Measurements from ENCODE around the gene FYB2.

FYB2 gene

GRCh38 chr1:56688522-56689026 is 130.6 kb downstream of the FYB2 start:
- TF ChIP-seq, protein P1, sequence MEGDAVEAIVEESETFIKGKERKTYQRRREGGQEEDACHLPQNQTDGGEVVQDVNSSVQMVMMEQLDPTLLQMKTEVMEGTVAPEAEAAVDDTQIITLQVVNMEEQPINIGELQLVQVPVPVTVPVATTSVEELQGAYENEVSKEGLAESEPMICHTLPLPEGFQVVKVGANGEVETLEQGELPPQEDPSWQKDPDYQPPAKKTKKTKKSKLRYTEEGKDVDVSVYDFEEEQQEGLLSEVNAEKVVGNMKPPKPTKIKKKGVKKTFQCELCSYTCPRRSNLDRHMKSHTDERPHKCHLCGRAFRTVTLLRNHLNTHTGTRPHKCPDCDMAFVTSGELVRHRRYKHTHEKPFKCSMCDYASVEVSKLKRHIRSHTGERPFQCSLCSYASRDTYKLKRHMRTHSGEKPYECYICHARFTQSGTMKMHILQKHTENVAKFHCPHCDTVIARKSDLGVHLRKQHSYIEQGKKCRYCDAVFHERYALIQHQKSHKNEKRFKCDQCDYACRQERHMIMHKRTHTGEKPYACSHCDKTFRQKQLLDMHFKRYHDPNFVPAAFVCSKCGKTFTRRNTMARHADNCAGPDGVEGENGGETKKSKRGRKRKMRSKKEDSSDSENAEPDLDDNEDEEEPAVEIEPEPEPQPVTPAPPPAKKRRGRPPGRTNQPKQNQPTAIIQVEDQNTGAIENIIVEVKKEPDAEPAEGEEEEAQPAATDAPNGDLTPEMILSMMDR (IDR thresholded peaks at IDR 0.05; ENCODE audit: low read depth, low read length, missing control alignments) = no peak
- no peak for DNase-seq (ENCODE audit: low read depth)
- no peak overlapping the region for H3K4me3 ChIP-seq (ENCODE audit: low read depth, low read length)

DNA sequence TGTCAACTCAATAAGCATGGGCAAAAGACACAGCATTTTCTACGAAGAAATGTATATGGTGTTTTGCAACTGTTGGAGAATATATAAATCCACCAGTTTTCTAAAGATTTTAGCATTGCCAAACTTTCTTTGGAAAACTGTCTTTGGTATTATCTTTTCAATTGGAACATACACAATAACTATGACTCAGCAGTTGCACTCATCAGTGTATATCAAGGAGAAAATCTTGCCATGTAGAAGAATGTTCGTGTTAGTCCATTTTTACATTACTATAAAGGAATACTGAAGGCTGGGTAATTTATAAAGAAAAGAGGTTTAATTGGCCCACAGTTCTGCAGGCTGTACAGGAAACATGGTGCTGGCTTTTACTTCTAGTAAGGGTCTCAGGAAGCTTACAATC is 133.0 kb downstream of the FYB2 start:
- no peak for DNase-seq (ENCODE audit: low read depth)
- no peak overlapping the region for H3K4me3 ChIP-seq (ENCODE audit: low read depth, low read length)
- TF ChIP-seq, protein P1 (IDR thresholded peaks at IDR 0.05; ENCODE audit: low read depth, low read length, missing control alignments) = no peak

DNA sequence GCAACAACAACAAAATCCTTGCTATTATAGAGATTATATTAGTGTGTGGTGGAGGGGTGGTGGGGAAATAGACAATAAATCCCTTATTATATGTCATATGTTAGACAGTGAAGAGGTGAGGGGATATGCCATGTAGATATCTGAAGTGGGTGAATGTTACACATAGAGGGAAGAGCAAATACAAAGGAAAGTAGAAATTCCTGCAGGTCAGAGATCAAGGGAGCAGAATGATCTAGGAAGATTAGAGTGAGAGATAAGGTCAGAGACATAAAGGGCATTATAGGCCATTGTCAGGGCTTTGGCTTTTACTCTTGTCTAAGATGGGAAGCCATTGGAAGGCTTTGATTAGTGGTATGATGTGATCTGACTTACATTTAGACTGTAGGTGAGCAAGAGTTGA is 135.6 kb downstream of the FYB2 start:
- TF ChIP-seq, protein P1 (IDR thresholded peaks at IDR 0.05; ENCODE audit: low read depth, low read length, missing control alignments) = no peak
- no peak for DNase-seq (ENCODE audit: low read depth)
- H3K4me3 ChIP-seq (ENCODE audit: low read depth, low read length) = no peak overlapping the region

GRCh38 chr1:56676571-56677035 is 142.6 kb downstream of the FYB2 start:
- TF ChIP-seq, protein P1 (IDR thresholded peaks at IDR 0.05; ENCODE audit: low read depth, low read length, missing control alignments) = no peak
- no peak for DNase-seq (ENCODE audit: low read depth)
- H3K4me3 ChIP-seq (ENCODE audit: low read depth, low read length) = no peak overlapping the region

DNA sequence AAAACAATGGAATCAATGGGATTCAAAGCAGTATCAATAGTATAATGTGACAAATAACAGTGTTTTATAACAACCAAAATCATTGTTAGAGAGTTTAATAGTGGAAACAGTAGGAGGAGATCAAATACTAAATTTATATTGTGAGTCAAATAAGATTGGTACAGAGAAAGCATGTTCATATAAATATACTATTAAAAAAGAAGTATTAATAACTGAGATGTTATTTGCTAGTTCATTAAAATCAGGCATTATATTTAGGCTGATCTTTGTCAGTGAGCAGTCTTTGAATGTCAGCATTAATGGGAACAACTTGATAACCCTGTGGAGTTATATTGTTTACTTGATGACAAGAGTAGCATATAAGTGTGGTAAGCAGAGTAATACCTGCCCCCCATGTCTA is 143.4 kb downstream of the FYB2 start:
- TF ChIP-seq, protein P1 (IDR thresholded peaks at IDR 0.05; ENCODE audit: low read depth, low read length, missing control alignments) = no peak
- no peak for DNase-seq (ENCODE audit: low read depth)
- H3K4me3 ChIP-seq (ENCODE audit: low read depth, low read length) = no peak overlapping the region

DNA sequence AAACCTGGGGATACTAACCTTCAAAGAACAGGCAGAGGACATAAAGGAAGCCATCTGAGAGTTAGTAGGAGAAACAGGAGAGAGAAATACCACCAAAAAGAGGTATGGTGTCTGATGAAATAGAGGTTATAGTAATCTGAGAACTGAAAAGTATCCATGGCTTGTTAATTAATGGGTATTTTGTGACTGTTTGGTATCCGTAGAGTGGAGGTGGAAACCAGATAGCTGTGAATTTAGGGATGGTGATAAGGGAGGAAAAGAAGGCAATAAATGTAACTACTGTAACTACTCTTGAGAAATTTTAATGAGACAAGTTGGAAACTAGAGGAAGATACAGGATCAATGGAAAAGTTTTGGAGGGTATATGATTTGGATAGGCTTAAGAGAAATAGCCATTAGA is 146.6 kb downstream of the FYB2 start:
- DNase-seq (ENCODE audit: low read depth) = no peak
- H3K4me3 ChIP-seq (ENCODE audit: low read depth, low read length) = no peak overlapping the region
- TF ChIP-seq, protein P1 (IDR thresholded peaks at IDR 0.05; ENCODE audit: low read depth, low read length, missing control alignments) = no peak

- no peak overlapping the region for H3K4me3 ChIP-seq (ENCODE audit: low read depth, low read length)
- TF ChIP-seq, protein P1 (IDR thresholded peaks at IDR 0.05; ENCODE audit: low read depth, low read length, missing control alignments) = no peak
- no peak for DNase-seq (ENCODE audit: low read depth)
These were observed 147.7 kb downstream of the FYB2 start for GRCh38 chr1:56671542-56671941.
